ENCODE measurements around the gene TMED7.

GRCh38 chr5:115621365-115621900, 4.4 kb downstream of the TMED7 start:
- TF ChIP-seq CTCF (IDR thresholded peaks at IDR 0.05) (no peak), POLR2A (IDR thresholded peaks at IDR 0.05) (no peak)

All from testis (tissue), 2 donors.